Gastrocnemius medialis (tissue), 4 donors: ENCODE results near the gene SHC2. TPM values are rescaled to one million over a fixed set of nuclear protein-coding genes. Genes with fewer than 3 reads are reported as not detected.

Source experiments
- ATAC-seq, 2 donors: fragments of 150-250 bp; one replicate each; pipeline ENCODE4 v1.9.1; 2016
- DNase-seq, 2 donors: peaks; one replicate each; pipeline ENCODE4 v3.0.0-alpha.2; 2019
- H3K27ac ChIP-seq, 4 donors: fragments of 200-600 bp; sonication (generic); 1 replicate in 1 of 4; 2 replicates in 3 of 4; pipeline ENCODE4 v1.5.1; 2016 to 2018; ENCODE audit warnings: mild to moderate bottlenecking in 2 of 4, moderate library complexity in 1 of 4
- H3K27me3 ChIP-seq, 3 donors: fragments of 200-600 bp; sonication (generic) in 2 of 3; 1 replicate in 1 of 3; 2 replicates in 2 of 3; pipeline versions ENCODE4 v1.5.1 to v1.6.0; 2016 to 2019; ENCODE audit warnings: mild to moderate bottlenecking in 1 of 3, moderate library complexity in 1 of 3
- H3K36me3 ChIP-seq, 2 donors: fragments of 200-600 bp; sonication (generic) in 1 of 2; one replicate each; pipeline ENCODE4 v1.5.1; 2017 to 2018
- H3K4me1 ChIP-seq, 2 donors: fragments of 200-600 bp; sonication (generic) in 1 of 2; one replicate each; pipeline ENCODE4 v1.5.1; 2016 to 2017; ENCODE audit warnings: mild to moderate bottlenecking in 2 of 2
- H3K4me3 ChIP-seq, 4 donors: fragments of 200-600 bp; sonication (generic) in 3 of 4; 1 replicate in 1 of 4; 2 replicates in 3 of 4; pipeline ENCODE4 v1.5.1; 2016 to 2019; ENCODE audit warnings: mild to moderate bottlenecking in 2 of 4
- H3K9me3 ChIP-seq, 3 donors: fragments of 200-600 bp; sonication (generic) in 2 of 3; 1 replicate in 1 of 3; 2 replicates in 2 of 3; pipeline ENCODE4 v1.5.1; 2016 to 2019
- POLR2A ChIP-seq, 2 donors: fragments of 450-650 bp; IDR thresholded peaks; one replicate each; pipeline ENCODE4 v1.6.1; 2017; ENCODE audit warnings: antibody characterized with exemption in 2 of 2, mild to moderate bottlenecking in 2 of 2, moderate library complexity in 2 of 2
- in situ Hi-C, 4 donors: fragments of 200-750 bp; cut with MboI; loops; one replicate each; pipeline versions ENCODE4 v1.15.0 to v1.8.0; 2017; ENCODE audit warnings: low sequenced_read_pairs in 4 of 4
- intact Hi-C: fragments of 100-400 bp; cut with DNase I; formaldehyde crosslinking; loops from one replicate; pipeline ENCODE4 v1.15.1; 2023; ENCODE audit warnings: low total_unique reads
- total RNA-seq, 4 donors: library from RNA; depleted of rRNA; stranded (reverse); fragments of >200 nt; gene quantifications; one replicate each; pipeline versions ENCODE4 v1.1.0 to v1.2.3, GENCODE V29; 2016
- TF ChIP-seq, protein P1 (sequence below), 5 experiments: fragments of 450-650 bp in 3 of 5; fragments of 200-600 bp in 2 of 5; sonication (generic) in 2 of 5; IDR thresholded peaks in 4 of 5; conservative IDR thresholded peaks in 1 of 5; 1 replicate in 4 of 5; 2 replicates in 1 of 5; pipeline ENCODE4 v1.5.1; 2016 to 2019; ENCODE audit warnings: antibody characterized with exemption in 5 of 5, mild to moderate bottlenecking in 3 of 5, moderate library complexity in 3 of 5

Gene SHC2
- total RNA-seq, 4 donors from 2014 or later = 2.1 to 6.2 (median 4.5) TPM

DNA sequence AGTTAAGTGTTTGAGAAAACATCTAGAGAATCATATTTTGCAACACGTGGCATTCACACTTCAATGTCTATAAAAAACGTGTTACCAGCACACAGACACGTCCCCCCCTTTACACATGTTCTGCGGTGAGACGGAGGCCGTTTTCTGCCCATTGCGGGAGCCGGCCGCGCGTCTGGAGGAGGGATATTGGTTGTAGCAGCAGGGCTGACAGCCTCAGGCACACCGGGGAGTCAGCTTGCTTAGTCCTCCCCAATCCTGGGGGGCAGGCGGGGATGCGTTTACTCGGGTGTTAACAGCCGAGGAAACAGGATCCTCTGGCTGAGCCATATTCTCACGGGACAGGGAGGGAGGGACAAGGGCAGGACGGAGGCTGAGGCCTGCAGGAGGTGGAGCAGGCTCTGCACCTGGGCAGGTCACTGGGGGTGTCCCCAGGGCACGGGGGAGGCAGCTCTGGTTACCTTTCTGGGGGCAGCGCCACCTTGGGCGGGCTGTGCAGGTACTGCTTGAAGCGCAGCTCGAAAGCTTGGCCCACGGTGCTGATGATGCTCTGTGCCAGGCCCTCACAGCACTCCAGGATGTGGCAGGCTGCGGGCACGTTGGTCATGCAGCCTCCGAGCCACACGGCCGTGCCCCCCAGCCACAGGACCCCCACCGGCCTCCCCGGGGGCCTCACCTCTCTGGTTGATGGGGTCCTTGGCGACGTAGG is 25.0 kb downstream of the SHC2 start:
- H3K36me3 ChIP-seq = no peaks in the 10 kb centered on the region
- peak in 1 of 2 donors; percentile 39 for ATAC-seq
- TF ChIP-seq POLR2A (IDR thresholded peaks at IDR 0.05) = no peak

DNA sequence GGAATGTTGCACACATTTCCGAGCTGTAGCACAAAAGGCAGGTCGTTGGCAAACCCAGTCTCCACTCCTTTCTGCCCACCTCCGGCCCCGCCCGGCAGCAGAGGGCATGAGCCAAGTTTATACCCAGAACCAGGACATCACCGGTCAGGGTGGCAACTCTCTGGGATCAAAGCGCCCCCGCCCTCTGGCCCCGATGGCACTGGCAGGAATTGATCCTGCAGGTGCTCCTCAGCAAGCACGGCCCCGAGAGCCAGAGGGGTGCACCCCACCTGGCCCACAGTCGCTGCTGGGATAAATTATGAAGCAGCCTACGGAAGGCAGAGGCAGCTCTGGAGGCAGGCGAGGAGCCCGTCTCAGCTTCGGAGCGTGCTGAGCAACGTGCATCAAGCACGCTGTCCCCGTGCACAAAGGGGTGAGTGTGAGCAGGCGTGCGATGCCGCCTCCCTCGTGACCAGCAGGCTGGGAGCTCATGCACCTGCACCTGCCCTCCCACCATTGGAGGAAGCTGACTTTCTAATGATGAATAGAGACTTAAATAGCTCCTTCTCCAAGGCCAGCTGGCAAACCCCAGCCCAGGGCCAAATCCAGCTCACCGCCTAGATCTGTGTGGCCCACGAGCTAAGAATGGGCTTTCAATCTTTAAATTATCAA is 25.7 kb downstream of the SHC2 start:
- Histone ChIP-seq H3K4me3 (no peak overlapping the region), H3K9me3 (no peaks in the 10 kb centered on the region), H3K4me1 (peaks cover 0 to 3% of the 10 kb centered on the region in 2 donors), H3K27me3 (peaks cover 0 to 4% (median 0%) of the 10 kb centered on the region in 3 donors), H3K27ac (peak overlapping the region in 3 of 4 donors; percentile 6 to 74 (median 45)), H3K36me3 (no peaks in the 10 kb centered on the region)
- in situ Hi-C loops = no loop called here
- intact Hi-C loops = no loop called here
- TF ChIP-seq, protein P1, sequence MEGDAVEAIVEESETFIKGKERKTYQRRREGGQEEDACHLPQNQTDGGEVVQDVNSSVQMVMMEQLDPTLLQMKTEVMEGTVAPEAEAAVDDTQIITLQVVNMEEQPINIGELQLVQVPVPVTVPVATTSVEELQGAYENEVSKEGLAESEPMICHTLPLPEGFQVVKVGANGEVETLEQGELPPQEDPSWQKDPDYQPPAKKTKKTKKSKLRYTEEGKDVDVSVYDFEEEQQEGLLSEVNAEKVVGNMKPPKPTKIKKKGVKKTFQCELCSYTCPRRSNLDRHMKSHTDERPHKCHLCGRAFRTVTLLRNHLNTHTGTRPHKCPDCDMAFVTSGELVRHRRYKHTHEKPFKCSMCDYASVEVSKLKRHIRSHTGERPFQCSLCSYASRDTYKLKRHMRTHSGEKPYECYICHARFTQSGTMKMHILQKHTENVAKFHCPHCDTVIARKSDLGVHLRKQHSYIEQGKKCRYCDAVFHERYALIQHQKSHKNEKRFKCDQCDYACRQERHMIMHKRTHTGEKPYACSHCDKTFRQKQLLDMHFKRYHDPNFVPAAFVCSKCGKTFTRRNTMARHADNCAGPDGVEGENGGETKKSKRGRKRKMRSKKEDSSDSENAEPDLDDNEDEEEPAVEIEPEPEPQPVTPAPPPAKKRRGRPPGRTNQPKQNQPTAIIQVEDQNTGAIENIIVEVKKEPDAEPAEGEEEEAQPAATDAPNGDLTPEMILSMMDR (IDR thresholded peaks at IDR 0.05 in 4 of 5, conservative IDR thresholded peaks at IDR 0.05 in 1 of 5) = no peak
- TF ChIP-seq POLR2A (IDR thresholded peaks at IDR 0.05) = no peak
- DNase-seq = peak in 1 of 2 donors; percentile 55
- peak; percentile 42 to 78 for ATAC-seq

More for the DNA sequence above, 25.0 kb downstream of the SHC2 start:
- Histone ChIP-seq H3K4me3 (no peak overlapping the region), H3K27ac (peak overlapping the region in 2 of 4 donors; percentile 6 to 67), H3K4me1 (peaks cover 0 to 3% of the 10 kb centered on the region in 2 donors), H3K27me3 (peaks cover 0 to 4% (median 0%) of the 10 kb centered on the region in 3 donors), H3K9me3 (no peaks in the 10 kb centered on the region)
- intact Hi-C loops (no loop called here), in situ Hi-C loops (no loop called here)
- no peak for DNase-seq

DNA sequence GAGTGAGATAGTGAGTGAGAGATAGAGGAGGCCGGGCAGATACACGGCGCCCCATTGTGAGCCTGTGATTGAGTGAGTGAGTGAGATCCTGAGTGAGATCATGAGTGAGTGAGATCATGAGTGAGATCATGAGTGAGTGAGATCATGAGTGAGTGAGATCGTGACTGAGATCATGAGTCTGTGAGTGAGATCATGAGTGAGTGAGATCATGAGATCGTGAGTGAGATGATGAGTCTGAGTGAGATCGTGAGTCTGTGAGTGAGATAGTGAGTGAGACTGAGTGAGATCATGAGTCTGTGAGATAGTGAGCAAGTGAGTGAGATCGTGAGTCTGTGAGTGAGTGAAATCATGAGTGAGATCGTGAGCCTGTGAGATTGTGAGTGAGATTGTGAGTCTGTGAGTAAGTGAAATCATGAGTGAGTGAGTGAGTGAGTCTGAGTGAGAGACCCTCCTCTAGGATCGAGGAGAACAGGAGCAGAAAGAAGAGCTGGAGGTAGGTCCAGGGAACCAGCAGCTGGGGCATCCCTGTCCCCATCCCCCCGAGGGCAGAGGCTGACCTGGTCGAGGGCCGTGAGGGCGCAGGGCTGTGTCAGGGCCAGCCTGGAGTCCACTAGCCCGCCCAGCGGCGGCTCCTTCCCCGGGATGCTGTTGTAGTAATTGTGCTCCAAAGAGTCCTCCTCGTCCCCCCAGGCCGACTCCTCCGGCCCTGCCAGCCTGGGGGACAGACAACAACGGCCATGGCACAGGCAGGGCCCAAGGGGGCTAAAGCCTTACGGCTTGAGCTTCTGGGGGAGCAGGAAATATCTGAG is 26.5 kb downstream of the SHC2 start:
- Histone ChIP-seq H3K4me1 (peaks cover 0 to 3% of the 10 kb centered on the region in 2 donors), H3K36me3 (no peaks in the 10 kb centered on the region), H3K4me3 (no peak overlapping the region), H3K9me3 (no peaks in the 10 kb centered on the region), H3K27me3 (peaks cover 0 to under 1% (median 0%) of the 10 kb centered on the region in 3 donors), H3K27ac (peak overlapping the region in 2 of 4 donors; percentile 45 to 74)
- no peak for TF ChIP-seq POLR2A (IDR thresholded peaks at IDR 0.05)
- TF ChIP-seq, protein P1 (IDR thresholded peaks at IDR 0.05 in 4 of 5, conservative IDR thresholded peaks at IDR 0.05 in 1 of 5) = no peak
- in situ Hi-C loops (no loop called here), intact Hi-C loops (no loop called here)
- DNase-seq (no peak), ATAC-seq (no peak)

DNA sequence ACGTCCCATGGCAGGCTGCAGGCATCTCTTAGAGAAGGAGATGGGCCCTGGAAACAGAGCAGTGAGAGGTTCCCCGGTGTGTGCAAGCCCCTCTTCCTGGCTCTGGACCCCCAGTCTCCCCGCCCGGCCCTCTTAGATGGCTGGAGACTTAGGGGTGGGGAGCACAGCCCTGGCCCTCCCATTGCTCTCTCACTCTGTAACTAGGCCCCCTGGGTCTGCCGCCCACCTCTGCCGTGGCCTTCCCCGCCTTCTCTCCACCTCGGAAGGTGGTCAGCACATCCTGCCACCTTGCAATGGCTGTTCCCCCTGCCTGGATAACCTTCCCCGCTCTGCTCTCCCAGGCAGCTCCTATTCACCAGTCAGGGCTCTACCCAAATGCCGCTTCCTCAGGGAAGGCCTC is 30.1 kb downstream of the SHC2 start:
- ATAC-seq (no peak), DNase-seq (no peak)
- no peak overlapping the region for H3K4me3 ChIP-seq
- H3K9me3 ChIP-seq = no peaks in the 10 kb centered on the region
- H3K36me3 ChIP-seq = no peaks in the 10 kb centered on the region
- no peak for TF ChIP-seq POLR2A (IDR thresholded peaks at IDR 0.05)
- TF ChIP-seq, protein P1 (IDR thresholded peaks at IDR 0.05 in 4 of 5, conservative IDR thresholded peaks at IDR 0.05 in 1 of 5) = no peak
- intact Hi-C loops = no loop called here
- H3K4me1 ChIP-seq = peaks cover 0 to 3% of the 10 kb centered on the region in 2 donors
- no peaks in the 10 kb centered on the region for H3K27me3 ChIP-seq
- H3K27ac ChIP-seq = no peak overlapping the region
- in situ Hi-C loops = no loop called here
